Stimulated activated CD8-positive, alpha-beta memory T cell treated with anti-CD3 and anti-CD28 coated beads, Interleukin-4, amount 100 ng/mL, for 4 hours (primary cell): ENCODE data around the gene OR52W1.
A peak's percentile ranks its signal among the peaks of the same experiment; 100 is the strongest.
"Not testable (repeated sequence)": the region's sequence is repeated elsewhere in the genome, so short reads cannot be mapped to it uniquely, and the experiment has no call there.

Experiments
- DNase-seq, 2 donors: peaks; one replicate each; pipeline ENCODE4 v3.0.0-alpha.2; 2020; ENCODE audit warnings: low read depth in 2 of 2, low spot score in 1 of 2

The OR52W1 gene

DNA sequence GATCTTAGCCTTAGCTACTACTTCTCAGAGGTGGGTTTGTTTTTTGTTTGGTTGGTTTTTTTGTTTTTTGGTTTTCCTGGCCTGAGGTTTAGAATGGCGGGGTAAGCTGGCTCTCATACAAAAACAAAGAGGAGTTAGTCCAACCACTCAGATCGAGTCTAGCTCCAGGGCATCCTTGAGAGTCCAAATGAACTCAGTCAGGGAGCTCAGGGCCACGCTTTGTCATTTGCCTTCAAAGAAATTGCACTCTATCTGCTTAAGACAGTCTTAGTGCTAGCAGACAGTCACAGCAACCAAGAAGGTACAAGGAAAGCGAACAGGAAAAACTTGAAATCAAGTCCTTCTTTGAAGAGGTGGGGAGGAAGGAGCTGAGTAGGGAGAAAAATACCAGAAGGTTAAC, 17.5 kb downstream of the OR52W1 start:
- no peak for DNase-seq

GRCh38 chr11:6217722-6218121, 18.7 kb downstream of the OR52W1 start:
- no peak for DNase-seq

DNA sequence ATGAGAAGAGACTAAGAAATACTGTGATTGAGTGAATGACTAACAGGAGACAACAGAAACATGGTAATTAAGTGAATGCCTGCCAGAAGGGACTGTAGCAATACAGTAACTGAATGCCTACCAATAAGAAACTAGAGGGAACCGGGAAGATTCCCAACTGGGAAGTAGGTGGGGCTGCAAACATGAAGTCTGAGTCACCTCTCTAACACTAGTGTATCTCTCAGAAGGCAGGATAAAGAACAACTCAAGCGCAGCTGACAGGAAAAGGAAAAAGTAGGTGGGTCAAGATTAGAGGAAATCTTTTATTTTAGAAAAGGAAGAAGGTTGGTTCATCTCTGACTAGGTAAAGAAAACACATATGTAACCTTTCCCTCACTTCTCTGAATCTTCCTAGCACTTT, 20.3 kb downstream of the OR52W1 start:
- no peak for DNase-seq

GRCh38 chr11:6223854-6224253, 24.8 kb downstream of the OR52W1 start:
- DNase-seq: no peak

DNA sequence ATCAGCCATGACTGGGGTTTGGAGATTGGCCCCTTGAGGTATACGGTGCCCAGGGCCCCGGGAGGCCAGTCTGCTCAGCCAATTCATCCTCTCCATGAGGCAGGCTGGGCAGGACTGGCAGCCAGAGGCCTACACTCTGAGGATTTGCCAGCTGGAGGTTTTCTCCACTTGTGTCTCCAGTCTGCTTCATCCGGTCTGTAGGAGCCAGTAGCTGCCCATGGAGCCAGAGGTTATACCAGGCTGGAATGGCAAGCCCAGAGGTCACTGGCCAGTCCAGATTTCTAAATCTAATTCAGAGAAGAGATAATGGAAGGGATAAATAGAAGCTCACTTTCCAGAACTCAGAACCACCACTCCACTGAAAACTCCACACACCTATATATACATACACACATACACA, 25.4 kb downstream of the OR52W1 start:
- DNase-seq: no peak

DNA sequence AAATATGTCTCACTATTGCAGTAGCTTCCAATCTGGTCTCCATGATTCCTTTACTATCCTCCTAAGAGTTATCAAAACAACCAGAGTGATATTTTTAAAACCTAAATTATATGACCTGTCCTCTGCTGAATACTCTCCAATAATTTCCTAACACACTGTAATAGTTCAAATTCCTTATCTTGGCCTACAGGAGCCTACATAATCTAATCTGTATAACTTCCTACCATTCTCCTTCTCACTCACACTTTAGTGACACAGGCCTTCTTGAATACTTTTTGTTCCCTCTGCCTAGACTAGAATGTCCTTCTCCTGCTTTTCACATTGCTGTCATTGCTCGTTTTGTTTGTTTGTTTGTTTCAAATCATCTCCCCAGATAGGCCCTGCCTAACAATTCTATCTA, 26.0 kb downstream of the OR52W1 start:
- DNase-seq: no peak

- DNase-seq: no peak
These were observed 26.9 kb downstream of the OR52W1 start for GRCh38 chr11:6225896-6226295.

DNA sequence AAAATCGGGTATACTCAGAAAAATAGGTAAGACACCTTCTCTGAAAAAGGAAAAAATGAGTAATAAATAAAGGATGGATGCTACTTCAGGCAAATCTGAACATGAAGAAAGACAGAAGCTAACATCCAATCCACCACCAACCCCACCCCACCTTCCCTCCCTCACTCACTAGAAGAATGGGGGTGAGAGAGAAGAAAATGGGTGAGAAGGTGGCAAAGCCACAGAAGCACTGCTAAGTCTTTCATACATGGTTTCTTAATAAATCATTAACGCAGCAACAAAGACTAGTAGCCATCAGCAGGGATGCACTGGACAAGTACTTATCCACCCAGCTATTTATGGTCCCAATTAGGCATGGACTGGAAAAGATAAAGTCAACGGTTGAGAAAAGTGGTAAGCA, 29.5 kb downstream of the OR52W1 start:
- no peak for DNase-seq

- no peak for DNase-seq
These were observed 30.9 kb downstream of the OR52W1 start for GRCh38 chr11:6229911-6230310.

DNA sequence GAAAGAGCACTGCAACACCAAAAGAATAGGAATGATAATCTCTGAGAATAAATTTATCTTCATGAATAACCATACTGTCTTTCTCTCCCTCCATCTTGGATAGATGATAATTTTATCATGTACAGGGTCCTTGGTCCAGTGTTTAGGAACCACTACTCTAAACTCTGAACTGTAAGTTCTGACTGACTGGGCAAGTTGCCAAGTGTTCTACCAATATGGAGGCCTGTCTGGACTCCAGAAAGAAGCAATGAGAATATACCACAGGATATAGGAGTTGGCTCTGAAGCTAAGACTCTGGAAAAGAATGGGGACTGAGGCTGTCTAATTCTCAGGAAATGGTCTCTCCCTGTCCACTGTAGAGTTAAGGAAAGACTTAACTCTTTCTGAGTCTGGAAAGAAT, 33.9 kb downstream of the OR52W1 start:
- DNase-seq: no peak

- no peak for DNase-seq
These were observed 35.0 kb downstream of the OR52W1 start for GRCh38 chr11:6233984-6234386.

GRCh38 chr11:6234387-6235107, 35.5 kb downstream of the OR52W1 start, which contains the start of gene FHIP1B:
Gene FHIP1B, minus strand, starts transcription at chr11:6234636. Its CDS starts 10,120 bp downstream, at chr11:6224516.
- peak; percentile 97 to 99 for DNase-seq

GRCh38 chr11:6237266-6237665, 38.2 kb downstream of the OR52W1 start:
- DNase-seq: no peak

DNA sequence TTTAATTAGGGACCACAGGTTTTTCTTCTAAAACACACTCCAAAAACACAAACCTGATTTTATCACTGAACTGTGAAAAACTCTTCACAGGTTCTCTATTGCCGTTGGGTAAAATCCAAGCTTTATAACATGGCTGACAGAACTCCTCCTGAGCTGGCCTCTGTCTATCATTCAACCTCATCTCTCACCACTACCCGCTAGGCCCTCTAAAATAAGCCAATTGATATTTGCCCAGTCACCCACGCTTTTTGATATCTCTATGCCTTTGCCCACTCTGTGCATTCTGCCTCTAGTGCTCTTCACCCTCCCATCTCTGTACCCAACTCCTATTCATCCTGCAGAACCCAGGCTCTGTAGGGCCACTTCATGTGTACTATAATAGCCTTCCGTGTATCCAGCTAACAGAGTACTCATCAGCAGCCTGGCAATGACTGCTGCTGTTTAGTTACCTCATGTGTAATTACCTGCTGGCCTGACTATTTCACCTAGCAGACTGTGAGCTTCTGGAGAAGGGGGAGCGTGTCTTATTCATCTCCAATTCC, 38.8 kb downstream of the OR52W1 start:
- DNase-seq: no peak

DNA sequence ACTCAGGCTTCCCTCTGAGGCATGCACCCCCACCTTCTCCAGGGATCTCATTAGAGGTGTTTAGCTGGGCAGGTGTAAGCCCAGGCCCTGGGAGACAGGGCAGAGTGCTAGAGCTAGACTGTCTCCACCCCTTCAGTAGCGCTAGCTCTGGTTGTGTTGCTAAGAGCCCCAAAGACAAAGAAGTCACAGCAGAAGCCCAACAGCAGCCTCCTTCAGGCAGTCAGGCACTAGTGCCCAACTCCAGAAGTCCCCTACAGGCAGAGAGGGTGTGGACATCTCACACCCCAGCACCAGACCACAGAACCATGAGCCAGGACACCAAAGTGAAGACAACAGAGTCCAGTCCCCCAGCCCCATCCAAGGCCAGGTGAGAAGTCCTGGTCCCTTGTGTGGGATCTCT, 39.9 kb downstream of the OR52W1 start, which contains the start of gene CNGA4:
Gene CNGA4 (plus strand): TSS at position 188 of the 400 bp plus-strand sequence. CDS start 118 bp downstream, at position 306.
- no peak for DNase-seq

DNA sequence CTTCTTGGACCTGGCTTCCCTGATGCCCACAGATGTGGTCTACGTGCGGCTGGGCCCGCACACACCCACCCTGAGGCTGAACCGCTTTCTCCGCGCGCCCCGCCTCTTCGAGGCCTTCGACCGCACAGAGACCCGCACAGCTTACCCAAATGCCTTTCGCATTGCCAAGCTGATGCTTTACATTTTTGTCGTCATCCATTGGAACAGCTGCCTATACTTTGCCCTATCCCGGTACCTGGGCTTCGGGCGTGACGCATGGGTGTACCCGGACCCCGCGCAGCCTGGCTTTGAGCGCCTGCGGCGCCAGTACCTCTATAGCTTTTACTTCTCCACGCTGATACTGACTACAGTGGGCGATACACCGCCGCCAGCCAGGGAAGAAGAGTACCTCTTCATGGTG, 41.1 kb downstream of the OR52W1 start:
- DNase-seq: no peak

- DNase-seq: no peak
These were observed 41.8 kb downstream of the OR52W1 start for GRCh38 chr11:6240781-6241180.

- no peak for DNase-seq
These were observed 42.3 kb downstream of the OR52W1 start for GRCh38 chr11:6241316-6241715.

GRCh38 chr11:6245536-6245935, 46.5 kb downstream of the OR52W1 start:
- no peak for DNase-seq

GRCh38 chr11:6248248-6248647, 49.2 kb downstream of the OR52W1 start:
- DNase-seq: no peak

DNA sequence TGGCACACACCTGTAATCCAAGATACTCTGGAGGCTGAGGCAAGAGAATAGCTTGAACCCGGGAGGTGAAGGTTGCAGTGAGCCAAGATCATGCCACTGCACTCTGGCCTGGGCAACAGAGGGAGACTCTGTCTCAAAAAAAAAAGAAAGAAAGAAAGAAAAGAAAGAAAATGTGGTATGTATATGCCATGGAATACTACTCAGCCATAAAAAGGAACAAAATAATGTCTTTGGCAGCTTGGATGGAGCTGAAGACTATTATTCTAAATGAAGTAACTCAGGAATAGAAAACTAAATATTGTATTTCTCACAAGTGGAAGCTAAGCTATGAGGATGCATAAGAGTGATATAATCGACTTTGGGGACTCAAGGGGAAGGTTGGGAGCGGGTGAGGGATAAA, 49.9 kb downstream of the OR52W1 start:
- not testable (repeated sequence) for DNase-seq
